ENCODE results near the gene KCNIP2. TPM values are rescaled to one million over a fixed set of nuclear protein-coding genes. Genes with fewer than 3 reads are reported as not detected.
"Not testable (repeated sequence)": the region's sequence is repeated elsewhere in the genome, so short reads cannot be mapped to it uniquely, and the experiment has no call there.

The KCNIP2 gene
- total RNA-seq, 2 donors from 2014 or later = 192 to 653 TPM

DNA sequence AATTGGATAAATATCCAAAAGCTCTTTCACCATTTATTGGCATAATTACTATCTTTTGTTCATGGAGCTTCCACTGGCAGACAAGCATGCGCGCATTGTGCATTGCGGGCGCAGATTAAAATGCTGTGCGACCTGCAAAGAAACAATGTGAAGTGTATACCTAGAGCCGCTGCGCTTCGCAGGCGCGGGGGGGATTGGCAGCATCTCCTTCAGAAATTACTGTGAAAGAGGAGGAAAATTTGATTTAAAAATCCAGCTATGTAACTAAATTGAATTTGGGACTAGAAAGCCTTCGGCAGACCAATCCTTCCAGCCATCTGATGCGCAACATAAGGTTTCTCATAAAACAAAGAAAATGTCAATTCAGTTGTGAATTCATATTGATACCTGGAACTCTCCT lies 50.1 kb downstream of the KCNIP2 start:
- Histone ChIP-seq H3K9me3 (no peaks in the 10 kb centered on the region), H3K36me3 (peaks cover 98% of the 10 kb centered on the region), H3K4me3 (no peak overlapping the region), H3K27me3 (no peaks in the 10 kb centered on the region), H3K27ac (no peak overlapping the region), H3K4me1 (peaks cover 0 to 10% of the 10 kb centered on the region in 2 donors)
- TF ChIP-seq CTCF (IDR thresholded peaks at IDR 0.05) = no peak
- DNase-seq (ENCODE audit: low spot score) = no peak

DNA sequence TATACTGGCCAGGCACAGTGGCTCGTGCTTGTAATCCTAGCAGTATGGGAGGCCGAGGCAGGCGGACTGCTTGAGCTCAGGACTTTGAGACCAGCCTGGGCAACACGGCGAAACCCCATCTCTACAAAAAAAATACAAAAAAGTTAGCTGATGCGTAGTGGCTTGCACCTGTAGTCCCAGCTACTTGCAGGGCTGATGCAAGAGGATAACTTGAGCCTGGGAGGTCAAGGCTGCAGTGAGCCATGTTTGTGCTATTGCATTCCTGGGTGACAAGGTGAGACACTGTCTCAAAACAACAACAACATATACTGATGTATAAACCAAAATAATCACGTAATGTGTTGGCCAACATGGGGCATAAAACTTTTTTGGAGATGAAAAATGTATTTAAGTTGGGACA lies 53.9 kb downstream of the KCNIP2 start:
- no peak overlapping the region for H3K27ac ChIP-seq
- no peaks in the 10 kb centered on the region for H3K27me3 ChIP-seq
- TF ChIP-seq CTCF (IDR thresholded peaks at IDR 0.05) = no peak
- H3K36me3 ChIP-seq = peaks cover 94% of the 10 kb centered on the region
- H3K4me1 ChIP-seq = no peaks in the 10 kb centered on the region
- no peak for DNase-seq (ENCODE audit: low spot score)
- H3K4me3 ChIP-seq = no peak overlapping the region
- no peaks in the 10 kb centered on the region for H3K9me3 ChIP-seq

- not testable (repeated sequence) for H3K27me3 ChIP-seq; H3K27ac ChIP-seq; H3K4me1 ChIP-seq; DNase-seq (ENCODE audit: low spot score); H3K9me3 ChIP-seq; H3K4me3 ChIP-seq
- peaks cover 90% of the 10 kb centered on the region for H3K36me3 ChIP-seq
Observed at GRCh38 chr10:101789231-101789630, 54.4 kb downstream of the KCNIP2 start.

DNA sequence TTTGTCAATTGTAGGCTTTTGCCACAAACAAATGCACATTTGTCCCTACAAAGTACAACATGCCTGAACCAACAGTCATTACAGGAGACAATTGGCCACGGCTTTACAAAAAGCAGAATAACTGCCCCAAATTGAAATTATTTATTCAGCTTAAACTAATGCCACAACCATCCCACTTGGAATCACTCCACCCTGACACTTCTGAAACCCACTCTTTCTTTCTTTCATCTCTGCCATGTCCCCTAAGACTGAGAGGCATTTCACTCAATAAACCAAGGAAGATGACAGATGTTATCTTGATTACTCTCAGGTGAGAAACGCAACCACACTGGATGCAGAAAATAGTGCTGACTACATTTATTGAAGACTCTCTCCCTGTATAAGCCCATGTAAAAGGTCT lies 57.8 kb downstream of the KCNIP2 start:
- peaks cover 55% of the 10 kb centered on the region for H3K36me3 ChIP-seq
- TF ChIP-seq CTCF (IDR thresholded peaks at IDR 0.05) = no peak

GRCh38 chr10:101784558-101784957 lies 59.0 kb downstream of the KCNIP2 start:
- Histone ChIP-seq H3K9me3 (no peaks in the 10 kb centered on the region), H3K27me3 (peaks cover 0 to 2% of the 10 kb centered on the region in 2 donors), H3K36me3 (peaks cover 45% of the 10 kb centered on the region), H3K4me3 (no peak overlapping the region), H3K4me1 (peaks cover 0 to 44% of the 10 kb centered on the region in 2 donors), H3K27ac (no peak overlapping the region)
- no peak for DNase-seq (ENCODE audit: low spot score)
- no peak for TF ChIP-seq CTCF (IDR thresholded peaks at IDR 0.05)

More for the DNA sequence above, 57.8 kb downstream of the KCNIP2 start:
- no peak overlapping the region for H3K4me3 ChIP-seq
- no peaks in the 10 kb centered on the region for H3K9me3 ChIP-seq
- peaks cover 0 to 31% of the 10 kb centered on the region in 2 donors for H3K4me1 ChIP-seq
- H3K27me3 ChIP-seq = no peaks in the 10 kb centered on the region
- no peak overlapping the region for H3K27ac ChIP-seq
- DNase-seq (ENCODE audit: low spot score) = no peak

DNA sequence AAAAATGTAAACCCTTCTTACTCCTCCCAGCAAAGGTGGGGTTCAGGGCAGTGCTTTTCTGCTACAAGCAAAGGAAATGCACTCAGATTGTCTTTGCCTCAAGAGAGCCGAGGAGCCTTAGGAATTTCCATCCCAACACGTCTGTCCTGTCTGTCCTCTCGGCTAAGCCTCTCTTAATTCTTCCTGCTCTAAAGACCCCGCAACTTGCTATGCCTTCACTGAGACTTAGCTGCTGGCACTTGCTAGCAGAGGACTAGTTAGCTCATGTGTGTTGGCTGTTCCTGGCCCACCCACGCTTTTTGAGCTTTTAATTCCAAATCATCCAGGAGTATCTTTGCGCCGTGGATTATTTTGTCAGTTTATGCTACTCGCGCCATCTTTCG lies 59.9 kb downstream of the KCNIP2 start:
- Histone ChIP-seq H3K36me3 (peaks cover 36% of the 10 kb centered on the region), H3K4me1 (peaks cover 0 to 52% of the 10 kb centered on the region in 2 donors), H3K4me3 (peak overlapping the region; percentile 54 to 59), H3K27ac (peak overlapping the region in 1 of 2 donors; percentile 44), H3K27me3 (peaks cover 0 to 6% of the 10 kb centered on the region in 2 donors), H3K9me3 (no peaks in the 10 kb centered on the region)
- peak; percentile 42 for DNase-seq (ENCODE audit: low spot score)
- TF ChIP-seq CTCF (IDR thresholded peaks at IDR 0.05) = no peak
